Stimulated activated naive CD4-positive, alpha-beta T cell (primary cell): ENCODE data around the gene VTI1A.

Experiments used
- DNase-seq, 6 experiments: peaks; one replicate each; lab custom pipeline; 2025; lab: John Stamatoyannopoulos, UW

Gene VTI1A

GRCh38 chr10:112785089-112785488 is 338.1 kb downstream of the VTI1A start:
- no peak for DNase-seq

GRCh38 chr10:112789248-112789647 is 342.2 kb downstream of the VTI1A start:
- no peak for DNase-seq

GRCh38 chr10:112790030-112790429 is 343.0 kb downstream of the VTI1A start:
- DNase-seq = no peak

DNA sequence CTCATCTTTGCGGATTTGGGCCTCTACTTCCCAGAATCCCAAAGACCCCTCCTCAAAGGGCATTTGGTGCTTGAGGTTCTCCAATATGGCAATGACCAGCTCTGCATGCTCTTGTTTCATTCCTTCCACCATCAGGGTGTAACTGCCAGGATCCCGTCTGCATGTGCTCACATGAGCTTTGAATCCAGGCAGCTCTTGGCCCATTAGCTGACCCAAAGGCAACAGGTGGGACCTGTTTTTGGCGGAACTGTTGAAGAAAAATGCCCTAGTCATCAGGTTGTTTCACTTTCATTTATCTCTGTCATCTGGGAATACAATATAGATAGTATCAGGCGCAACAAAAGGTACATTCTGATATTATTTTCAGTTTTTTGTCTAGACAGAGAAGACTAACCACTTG is 343.9 kb downstream of the VTI1A start:
- DNase-seq = no peak

DNA sequence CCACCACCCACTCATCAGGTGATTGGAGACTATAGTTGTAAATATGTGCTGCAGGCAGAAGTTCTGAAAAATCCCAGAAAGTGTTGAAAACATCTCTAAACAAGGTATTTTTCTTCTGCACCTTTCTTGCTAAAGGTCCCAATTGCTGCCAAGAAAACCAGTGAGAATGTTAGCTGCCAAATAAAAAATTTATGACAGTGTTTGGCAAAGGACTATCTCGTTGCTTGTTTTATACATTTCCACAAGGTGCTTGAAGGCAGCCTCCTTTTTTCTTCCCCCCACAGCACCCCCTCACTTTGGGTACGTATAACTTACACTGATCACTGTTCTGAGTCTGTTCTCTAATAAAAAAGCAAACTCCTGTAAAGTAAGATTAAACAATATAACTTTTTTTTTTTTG is 344.4 kb downstream of the VTI1A start:
- DNase-seq = no peak

DNA sequence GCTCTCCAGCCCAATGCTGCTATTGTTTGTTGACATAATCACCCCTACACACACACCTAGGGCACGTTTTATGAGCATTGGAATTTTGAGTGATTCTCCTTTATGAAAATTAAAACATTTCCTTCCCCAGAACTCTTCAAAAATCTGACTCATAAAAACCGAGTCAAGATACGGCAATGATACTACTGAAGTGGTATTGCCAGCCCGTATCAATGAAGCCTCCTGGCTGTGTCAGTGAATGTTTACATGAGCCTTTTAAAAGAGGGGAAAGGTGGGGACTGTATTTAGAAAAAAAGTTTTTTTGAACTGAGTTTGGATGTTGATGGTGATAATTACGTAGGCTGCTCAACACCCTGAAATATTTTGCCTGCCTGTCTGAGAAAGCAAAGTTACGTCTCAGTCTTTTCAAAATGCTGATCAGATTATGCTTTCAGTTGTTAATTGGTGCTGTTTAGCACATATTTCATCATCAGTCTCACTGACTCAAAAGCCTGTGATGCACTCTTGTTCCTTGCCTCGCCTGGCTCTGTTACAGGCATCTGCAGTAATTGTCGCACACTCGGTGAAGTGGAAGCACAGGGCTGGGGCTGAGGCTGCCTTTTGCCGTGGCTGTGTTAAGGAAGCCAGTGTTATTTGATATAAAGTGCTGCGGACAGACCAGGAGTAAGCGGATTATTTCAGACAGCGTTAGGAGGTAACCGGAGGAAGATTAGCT is 345.6 kb downstream of the VTI1A start:
- DNase-seq = no peak

GRCh38 chr10:112793202-112793921 is 346.3 kb downstream of the VTI1A start:
- DNase-seq = no peak

- DNase-seq = no peak
Observed at GRCh38 chr10:112794201-112794600, 347.2 kb downstream of the VTI1A start.

DNA sequence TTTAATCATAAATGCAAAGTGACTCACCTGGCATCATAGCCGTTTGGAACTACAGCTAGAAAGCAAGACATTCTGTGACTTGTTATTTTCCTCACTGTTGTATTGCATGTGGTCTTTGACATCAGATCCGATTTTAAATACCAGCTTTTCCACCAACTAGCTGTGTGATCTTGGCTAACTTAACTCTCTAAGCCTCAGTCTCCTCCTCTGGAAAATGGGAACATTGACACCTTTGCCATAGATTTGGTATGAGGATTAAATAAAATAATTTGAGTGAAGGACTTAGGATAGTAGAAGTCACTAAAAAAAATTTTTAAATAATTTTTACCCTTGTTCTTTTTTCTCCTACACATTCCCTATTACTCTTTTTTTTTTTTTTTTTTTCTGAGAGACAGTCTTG is 348.1 kb downstream of the VTI1A start:
- no peak for DNase-seq

DNA sequence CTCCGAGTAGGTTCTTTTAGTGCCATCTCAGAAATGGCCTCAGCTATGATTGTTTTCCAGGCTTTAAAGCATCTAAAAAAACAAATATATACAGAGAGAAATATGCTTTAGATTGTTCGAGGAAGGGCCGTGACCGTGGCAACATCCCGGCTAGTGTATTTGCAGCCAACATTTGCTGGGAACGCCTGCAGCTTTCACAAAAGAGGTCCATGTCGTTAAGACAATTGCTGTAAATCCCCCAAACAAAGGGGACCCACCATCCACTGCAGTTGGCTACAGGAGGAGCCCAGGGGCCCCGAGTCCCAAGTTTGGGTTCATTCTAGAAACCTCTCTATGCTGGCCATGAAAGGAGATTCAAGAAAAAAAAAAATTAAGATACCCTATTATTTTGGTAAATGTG is 350.2 kb downstream of the VTI1A start:
- DNase-seq = no peak

GRCh38 chr10:112797855-112798254 is 350.8 kb downstream of the VTI1A start:
- no peak for DNase-seq

DNA sequence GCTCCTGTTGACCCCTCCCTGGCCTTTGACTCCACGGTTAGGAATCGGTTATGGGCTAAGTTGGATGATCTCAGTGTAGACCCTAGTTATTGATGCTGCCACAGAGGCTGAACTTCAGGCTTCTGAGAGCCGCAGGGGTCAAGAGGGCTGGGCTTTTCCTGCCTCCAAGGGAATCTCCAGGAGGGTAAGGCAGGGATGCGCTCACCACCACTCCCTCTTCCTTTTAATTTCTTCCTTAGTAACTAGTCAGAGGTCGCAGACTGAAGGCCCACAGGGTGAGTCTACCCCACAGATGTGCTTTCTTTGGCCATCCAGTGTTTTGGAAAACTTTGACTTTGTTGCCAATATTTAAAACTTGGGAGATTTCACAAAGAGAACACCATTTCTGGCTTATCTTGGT is 352.0 kb downstream of the VTI1A start:
- no peak for DNase-seq

- no peak for DNase-seq
Observed at GRCh38 chr10:112799726-112800510, 352.9 kb downstream of the VTI1A start.

GRCh38 chr10:112801004-112801403 is 354.0 kb downstream of the VTI1A start:
- DNase-seq = no peak

DNA sequence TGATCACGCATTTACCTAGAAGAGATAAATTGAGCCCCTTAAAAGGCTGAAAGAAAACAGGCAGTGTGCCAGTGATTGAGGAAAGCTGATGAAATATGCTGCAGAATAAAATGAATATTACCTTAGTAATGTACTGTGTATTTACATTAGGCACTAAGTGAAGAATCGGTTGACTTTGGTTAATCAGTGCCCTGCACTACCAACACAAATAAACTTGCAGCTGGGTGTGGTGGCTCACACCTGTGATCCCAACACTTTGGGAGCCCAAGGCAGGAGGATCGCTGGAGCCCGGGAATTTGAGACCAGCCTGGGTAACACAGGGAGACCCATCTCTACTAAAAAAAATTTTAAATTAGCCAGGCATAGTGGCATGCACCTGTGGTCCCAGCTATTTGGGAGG is 354.7 kb downstream of the VTI1A start:
- no peak for DNase-seq

DNA sequence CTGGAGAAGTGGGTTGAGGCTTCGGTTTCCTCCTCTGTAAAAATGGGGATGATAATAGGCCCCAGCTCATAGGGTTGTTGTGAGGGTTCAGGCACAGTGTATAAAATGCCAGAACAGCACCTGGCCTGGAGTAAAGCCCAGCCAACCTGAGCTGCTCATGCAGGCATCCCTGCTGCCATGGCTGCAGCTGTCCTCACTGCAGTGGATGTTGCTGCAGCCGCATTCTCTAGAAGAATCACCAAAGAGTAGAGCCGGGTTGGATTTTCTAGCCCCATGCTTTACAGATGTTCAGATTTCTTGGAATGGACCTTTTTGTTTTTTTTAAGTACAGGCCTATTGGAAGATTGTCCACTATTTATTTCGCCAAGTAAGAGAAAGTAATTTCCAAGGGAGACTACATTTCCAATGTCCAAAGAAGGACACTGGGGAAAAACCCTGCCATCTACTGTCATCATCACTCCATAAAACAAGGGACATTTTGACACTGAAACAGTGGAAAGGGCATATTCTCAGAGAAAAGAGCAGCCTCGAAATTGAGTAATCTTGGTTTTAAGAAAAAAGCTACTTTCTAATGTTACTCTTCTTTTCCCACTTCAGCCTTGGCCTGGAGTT is 355.5 kb downstream of the VTI1A start:
- DNase-seq = no peak

DNA sequence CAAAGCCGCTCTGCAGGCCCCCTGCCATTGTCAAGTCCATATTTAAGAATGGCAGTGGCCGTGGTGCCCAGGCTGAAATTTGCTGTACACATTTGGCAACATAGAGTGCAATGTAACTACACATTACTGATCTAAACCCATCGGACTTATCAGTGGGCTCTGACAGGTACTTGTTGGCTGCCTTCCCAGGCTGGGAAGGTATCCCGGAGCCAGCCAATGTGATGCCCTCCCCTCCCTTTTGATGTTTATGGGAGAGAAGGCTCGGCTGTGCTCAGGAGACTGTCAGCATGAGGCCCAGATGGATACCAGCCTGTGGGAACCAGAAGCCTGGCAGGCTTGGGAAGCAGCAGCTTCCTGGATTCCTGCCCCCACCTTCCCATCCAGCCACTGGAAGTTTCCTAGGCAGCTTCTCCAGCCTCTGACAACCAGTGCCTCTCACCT is 357.0 kb downstream of the VTI1A start:
- DNase-seq = no peak

DNA sequence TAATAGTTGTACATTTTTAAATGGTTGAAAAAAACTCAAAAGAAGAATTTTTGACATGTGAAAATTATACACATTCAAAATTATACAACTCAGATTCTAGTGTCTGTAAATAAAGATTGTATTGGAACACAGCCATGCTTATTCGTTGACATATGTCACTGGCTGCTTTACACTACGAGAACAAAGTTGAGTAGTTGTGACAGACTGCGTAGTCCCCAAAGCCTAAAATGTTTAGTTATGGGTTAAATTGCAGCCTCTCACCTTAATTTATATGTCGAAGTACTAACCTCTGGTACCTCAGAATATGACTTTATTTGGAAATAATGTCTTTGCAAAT is 358.2 kb downstream of the VTI1A start:
- DNase-seq = no peak

GRCh38 chr10:112805701-112806100 is 358.7 kb downstream of the VTI1A start:
- DNase-seq = no peak

DNA sequence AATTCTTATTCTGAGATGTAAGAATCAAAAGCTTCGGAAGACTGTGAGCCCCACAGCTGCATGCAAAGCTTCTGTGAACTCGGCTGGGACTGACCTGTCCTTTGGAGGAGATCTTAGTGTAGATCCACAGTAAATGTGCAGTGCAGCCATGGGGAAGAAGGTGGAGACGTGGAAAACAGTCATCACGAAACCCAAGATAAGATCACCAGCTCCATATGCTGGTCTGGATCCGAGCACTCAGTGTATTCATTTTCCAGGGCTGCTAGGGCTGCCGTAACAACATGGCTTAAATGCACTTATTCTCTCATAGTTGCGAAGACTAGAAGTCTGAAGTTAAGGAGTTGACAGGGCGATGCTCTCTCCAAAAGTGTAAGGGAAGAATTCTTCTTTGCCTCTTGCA is 360.0 kb downstream of the VTI1A start:
- DNase-seq = no peak

DNA sequence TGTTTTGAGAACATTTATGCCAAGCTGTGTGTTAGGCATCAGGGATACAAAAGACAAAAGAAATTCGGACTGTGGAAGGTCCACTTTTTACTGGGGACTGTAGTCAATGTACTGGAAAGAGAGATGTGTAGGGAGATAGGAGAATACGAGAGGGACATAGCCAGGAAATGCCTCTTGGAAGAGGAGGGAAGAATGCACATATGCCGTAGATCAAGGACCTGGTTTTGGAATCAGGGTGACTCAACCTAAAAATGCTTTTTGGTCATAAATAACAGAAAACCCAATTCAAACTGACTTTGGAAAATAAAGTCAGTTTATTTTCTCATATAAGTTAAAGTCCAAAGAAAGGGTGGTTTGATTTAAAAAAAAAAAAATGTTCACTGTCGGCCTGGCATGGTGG is 362.7 kb downstream of the VTI1A start:
- no peak for DNase-seq

DNA sequence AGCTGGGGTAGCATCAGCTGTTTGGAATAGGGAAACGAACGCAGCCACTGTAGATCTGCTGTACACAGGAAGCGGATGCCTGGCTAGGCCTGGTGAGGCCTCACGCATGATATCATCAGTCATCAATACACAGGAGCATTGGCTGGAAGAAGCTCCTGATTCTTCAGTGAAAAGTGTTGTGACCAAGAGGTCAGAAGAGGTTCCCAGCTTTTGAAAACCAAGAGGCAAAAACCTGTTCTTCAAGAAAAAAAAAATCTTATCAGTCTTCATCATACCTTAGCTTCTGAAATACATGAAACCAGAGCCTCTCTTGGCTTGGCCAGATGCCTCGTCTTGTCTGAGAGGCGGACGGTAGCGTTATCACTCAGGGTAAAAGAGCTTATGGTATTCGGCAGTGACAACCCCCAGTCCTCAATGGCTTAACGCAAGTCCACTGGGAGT is 363.7 kb downstream of the VTI1A start:
- DNase-seq = no peak
